OCI-LY3 (cell line): ENCODE data around the gene LRRC74B.

ENCODE experiments used
- H2AFZ ChIP-seq: fragments of 200-600, 300-600 bp; shearing (Covaris generic); 2 replicates; pipeline ENCODE4 v1.6.0; 2014; ENCODE audit warnings: antibody characterized with exemption, low read depth, low read length
- H3K27ac ChIP-seq: fragments of 200-600, 300-600 bp; sonication (generic); 2 replicates; pipeline ENCODE4 v1.5.1; 2014; ENCODE audit warnings: mild to moderate bottlenecking, low read length, moderate library complexity, mixed read lengths
- H3K27me3 ChIP-seq: fragments of 200-600, 300-600 bp; sonication (generic); 2 replicates; pipeline ENCODE4 v1.6.1; 2014; ENCODE audit warnings: low read depth, low read length, mixed read lengths
- H3K36me3 ChIP-seq: fragments of 200-600, 300-600 bp; sonication (generic); replicated peaks from 2 replicates; pipeline ENCODE3; 2014; ENCODE audit warnings: low read depth, low read length, mixed read lengths
- H3K4me1 ChIP-seq: fragments of 300-600, 200-600 bp; sonication (generic); 2 replicates; pipeline ENCODE4 v1.6.1; 2014; ENCODE audit warnings: low read length, mixed read lengths
- H3K4me2 ChIP-seq: fragments of 200-600, 300-600 bp; sonication (generic); 2 replicates; pipeline ENCODE4 v1.6.1; 2014; ENCODE audit warnings: low read length, mixed read lengths
- H3K4me3 ChIP-seq: fragments of 300-600, 200-600 bp; sonication (generic); 2 replicates; pipeline ENCODE4 v1.5.1; 2014; ENCODE audit warnings: antibody characterized with exemption, mild to moderate bottlenecking, low read length, moderate library complexity
- H3K79me2 ChIP-seq: fragments of 300-600, 200-600 bp; shearing (Covaris generic); 2 replicates; pipeline ENCODE4 v1.6.1; 2014; ENCODE audit warnings: mild to moderate bottlenecking, low read length, mixed read lengths
- H3K9ac ChIP-seq: fragments of 300-600, 200-600 bp; shearing (Covaris generic); 2 replicates; pipeline ENCODE4 v1.6.0; 2014; ENCODE audit warnings: mild to moderate bottlenecking, low read length, moderate library complexity
- H3K9me3 ChIP-seq: fragments of 200-600, 300-600 bp; shearing (Covaris generic); 2 replicates; pipeline ENCODE4 v1.6.1; 2014; ENCODE audit warnings: low read length, mixed read lengths; ENCODE audit not compliant: insufficient read depth
- H4K20me1 ChIP-seq: fragments of 200-600, 300-600 bp; sonication (generic); 2 replicates; pipeline ENCODE4 v1.6.1; 2016; ENCODE audit warnings: low read length, mixed read lengths; ENCODE audit not compliant: insufficient read depth
- EZH2phosphoT487 ChIP-seq: fragments of 200-600 bp; shearing (Covaris generic); IDR thresholded peaks from 2 replicates; pipeline ENCODE4 v1.6.1; 2018; ENCODE audit warnings: antibody characterized with exemption, mixed run types, low read depth
- TF ChIP-seq, protein P1 (sequence below): fragments of 200-600, 300-600 bp; sonication (generic); IDR thresholded peaks from 2 replicates; pipeline ENCODE4 v1.5.1; 2014; ENCODE audit warnings: antibody characterized with exemption, low read length, low read depth

Gene LRRC74B

DNA sequence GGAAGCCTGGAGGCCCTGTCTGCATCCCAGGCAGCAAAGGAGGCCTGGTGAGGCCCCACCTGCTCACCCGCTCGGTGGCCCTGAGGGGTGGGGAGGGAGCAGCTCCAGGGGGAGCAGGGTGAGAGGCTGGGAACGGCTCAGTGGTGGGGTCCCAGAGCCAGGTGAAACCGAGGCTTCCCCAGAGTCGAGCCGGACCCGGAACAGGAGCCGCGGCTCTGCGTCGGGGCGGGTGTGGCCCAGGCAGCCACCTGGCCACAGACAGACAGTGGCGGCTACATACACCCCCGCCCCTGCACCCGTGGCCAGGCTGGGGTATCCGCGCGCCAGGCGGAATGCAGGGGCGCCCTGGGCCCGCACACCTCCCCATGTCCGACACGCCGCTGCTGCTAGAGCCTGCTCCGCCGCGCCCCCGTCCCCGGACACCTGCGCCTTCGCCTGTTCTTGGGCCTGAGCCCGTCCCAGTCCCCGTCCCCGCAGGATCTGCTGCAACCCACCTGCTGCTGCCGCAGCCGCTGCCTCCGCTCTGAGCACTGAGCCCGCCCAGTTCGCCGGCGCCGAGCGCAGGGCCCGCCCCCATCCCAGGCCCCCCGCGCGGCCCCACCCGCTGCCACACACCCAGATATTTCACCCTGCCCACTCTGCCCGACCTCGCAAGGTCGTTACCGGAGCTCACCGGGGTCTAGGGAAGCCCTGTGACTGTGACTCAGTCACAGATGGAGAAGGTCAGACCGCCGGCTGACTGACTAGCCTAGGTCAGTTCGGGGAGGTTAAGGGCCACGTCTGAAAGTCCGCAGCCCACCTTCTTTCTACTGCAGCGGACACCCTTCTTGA is 13.5 kb upstream of the LRRC74B start, which contains the start of gene SLC7A4:
SLC7A4 (minus strand) TSS at position 525 of the 831 bp plus-strand sequence. CDS start 749 bp downstream, outside the sequence.
- Histone ChIP-seq H3K9me3 (no peaks in the 10 kb centered on the region), H4K20me1 (no peaks in the 10 kb centered on the region), H3K27ac (no peak within 1 kb of the TSS), H2AFZ (no peak within 1 kb of the TSS), H3K27me3 (0 out of 2 replicates have a peak, but pooled peaks cover 3% of the 10 kb centered on the region), H3K9ac (no peak within 1 kb of the TSS), H3K79me2 (no peaks in the 10 kb centered on the region), H3K4me2 (no peak within 1 kb of the TSS), H3K4me3 (no peak within 1 kb of the TSS), H3K36me3 (no peaks in the 10 kb centered on the region), H3K4me1 (peaks cover 11% of the 10 kb centered on the region)
- TF ChIP-seq, protein P1, sequence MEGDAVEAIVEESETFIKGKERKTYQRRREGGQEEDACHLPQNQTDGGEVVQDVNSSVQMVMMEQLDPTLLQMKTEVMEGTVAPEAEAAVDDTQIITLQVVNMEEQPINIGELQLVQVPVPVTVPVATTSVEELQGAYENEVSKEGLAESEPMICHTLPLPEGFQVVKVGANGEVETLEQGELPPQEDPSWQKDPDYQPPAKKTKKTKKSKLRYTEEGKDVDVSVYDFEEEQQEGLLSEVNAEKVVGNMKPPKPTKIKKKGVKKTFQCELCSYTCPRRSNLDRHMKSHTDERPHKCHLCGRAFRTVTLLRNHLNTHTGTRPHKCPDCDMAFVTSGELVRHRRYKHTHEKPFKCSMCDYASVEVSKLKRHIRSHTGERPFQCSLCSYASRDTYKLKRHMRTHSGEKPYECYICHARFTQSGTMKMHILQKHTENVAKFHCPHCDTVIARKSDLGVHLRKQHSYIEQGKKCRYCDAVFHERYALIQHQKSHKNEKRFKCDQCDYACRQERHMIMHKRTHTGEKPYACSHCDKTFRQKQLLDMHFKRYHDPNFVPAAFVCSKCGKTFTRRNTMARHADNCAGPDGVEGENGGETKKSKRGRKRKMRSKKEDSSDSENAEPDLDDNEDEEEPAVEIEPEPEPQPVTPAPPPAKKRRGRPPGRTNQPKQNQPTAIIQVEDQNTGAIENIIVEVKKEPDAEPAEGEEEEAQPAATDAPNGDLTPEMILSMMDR = no peak
- TF ChIP-seq EZH2phosphoT487 = no peak

DNA sequence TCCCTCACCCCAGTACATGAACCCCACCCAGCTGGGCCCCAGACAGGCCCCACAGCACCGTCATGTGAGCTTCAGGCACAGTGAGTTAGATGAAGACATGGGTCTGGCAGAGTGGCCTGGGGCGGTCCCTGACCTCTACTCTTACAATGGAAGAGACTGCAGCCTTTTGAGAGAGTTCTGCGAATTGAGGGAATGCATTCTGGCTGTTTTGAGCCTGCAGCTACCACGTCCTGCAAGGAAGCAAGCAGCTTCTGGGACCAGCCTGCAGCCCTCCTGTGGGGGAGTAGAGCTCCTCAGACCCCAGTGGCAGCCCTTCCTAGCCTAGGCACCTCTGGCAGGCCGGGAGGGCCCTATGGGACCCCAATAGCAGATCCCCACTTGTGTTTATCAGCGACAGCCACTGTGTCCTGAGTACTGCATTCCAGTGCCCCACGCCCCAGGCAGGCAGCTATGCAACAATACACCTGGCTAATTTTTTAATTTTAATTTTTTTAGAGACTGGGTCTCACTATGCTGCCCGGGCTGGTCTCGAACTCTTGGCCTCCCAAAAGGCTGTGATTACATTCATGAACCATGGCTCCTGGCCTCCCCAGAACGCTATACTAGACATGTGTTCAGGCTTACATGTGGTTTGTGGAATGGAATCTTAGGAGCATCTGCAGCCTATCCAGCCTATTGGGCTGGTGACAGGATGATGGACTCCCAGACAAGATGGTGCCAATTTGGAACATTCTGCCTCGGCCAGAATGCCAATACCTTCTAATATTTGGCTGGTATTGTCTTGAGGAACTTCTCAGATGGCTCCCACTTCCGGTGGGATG is 12.7 kb upstream of the LRRC74B start:
- H3K4me3 ChIP-seq = no peak overlapping the region
- no peak overlapping the region for H3K27ac ChIP-seq
- TF ChIP-seq, protein P1 = no peak
- TF ChIP-seq EZH2phosphoT487 = no peak
- 0 out of 2 replicates have a peak, but pooled peaks cover 7% of the 10 kb centered on the region for H3K27me3 ChIP-seq
- H2AFZ ChIP-seq = no peak overlapping the region
- no peak overlapping the region for H3K9ac ChIP-seq
- H3K4me2 ChIP-seq = no peak overlapping the region
- H4K20me1 ChIP-seq = no peaks in the 10 kb centered on the region
- peaks cover 11% of the 10 kb centered on the region for H3K4me1 ChIP-seq
- no peaks in the 10 kb centered on the region for H3K36me3 ChIP-seq
- H3K9me3 ChIP-seq = no peaks in the 10 kb centered on the region
- H3K79me2 ChIP-seq = no peaks in the 10 kb centered on the region

DNA sequence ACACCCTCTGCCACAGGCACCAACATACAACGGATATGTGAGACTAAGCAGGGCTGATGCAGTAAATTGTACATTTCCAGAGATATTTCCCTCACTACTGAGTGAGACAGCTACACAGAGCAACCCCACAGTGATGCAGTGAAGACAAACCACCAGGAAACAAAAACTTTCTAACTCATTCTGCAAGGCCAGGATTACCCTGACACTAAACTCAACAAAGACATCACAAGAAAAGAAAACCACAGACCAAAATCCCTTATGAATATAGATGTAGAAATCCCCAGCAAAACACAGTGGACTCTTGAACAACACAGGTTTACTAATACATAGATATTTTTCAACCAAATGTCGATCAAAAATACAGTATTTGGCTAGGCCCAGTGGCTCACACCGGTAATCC is 11.9 kb upstream of the LRRC74B start:
- no peaks in the 10 kb centered on the region for H3K36me3 ChIP-seq
- H4K20me1 ChIP-seq = no peaks in the 10 kb centered on the region
- no peak overlapping the region for H3K4me2 ChIP-seq
- no peak overlapping the region for H3K9ac ChIP-seq
- H3K27ac ChIP-seq = no peak overlapping the region
- H3K27me3 ChIP-seq = 0 out of 2 replicates have a peak, but pooled peaks cover 10% of the 10 kb centered on the region
- TF ChIP-seq EZH2phosphoT487 = no peak
- TF ChIP-seq, protein P1 = no peak
- H3K9me3 ChIP-seq = no peaks in the 10 kb centered on the region
- no peak overlapping the region for H3K4me3 ChIP-seq
- H3K4me1 ChIP-seq = peaks cover 11% of the 10 kb centered on the region
- H3K79me2 ChIP-seq = no peaks in the 10 kb centered on the region
- no peak overlapping the region for H2AFZ ChIP-seq

DNA sequence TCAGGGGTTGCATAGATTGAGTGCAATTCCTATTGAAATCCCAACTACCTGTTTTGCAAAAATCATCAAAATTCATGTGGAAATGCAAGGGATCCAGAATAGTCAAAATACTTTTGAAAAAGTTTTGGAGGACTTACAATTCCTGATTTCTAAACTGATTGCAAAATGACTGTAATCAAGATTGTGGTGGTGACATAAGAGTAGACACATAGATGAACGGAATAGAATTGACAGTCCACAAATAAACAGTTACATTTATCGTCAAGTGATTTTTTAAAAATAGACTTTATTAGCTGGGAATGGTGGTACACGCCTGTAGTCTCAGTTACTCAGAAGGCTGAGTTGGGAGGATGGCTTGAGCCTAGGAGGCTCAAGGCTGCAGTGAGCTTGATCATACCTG is 10.8 kb upstream of the LRRC74B start:
- H3K4me1 ChIP-seq = peaks cover 11% of the 10 kb centered on the region
- TF ChIP-seq, protein P1 = no peak
- TF ChIP-seq EZH2phosphoT487 = no peak
- no peaks in the 10 kb centered on the region for H4K20me1 ChIP-seq
- H3K4me3 ChIP-seq = no peak overlapping the region
- no peaks in the 10 kb centered on the region for H3K79me2 ChIP-seq
- no peak overlapping the region for H3K9ac ChIP-seq
- no peak overlapping the region for H3K4me2 ChIP-seq
- H3K9me3 ChIP-seq = no peaks in the 10 kb centered on the region
- no peak overlapping the region for H3K27ac ChIP-seq
- 0 out of 2 replicates have a peak, but pooled peaks cover 10% of the 10 kb centered on the region for H3K27me3 ChIP-seq
- H3K36me3 ChIP-seq = no peaks in the 10 kb centered on the region
- H2AFZ ChIP-seq = no peak overlapping the region
